HG03378 (cell line): ENCODE measurements around the gene NBEAL2.

ENCODE experiments used
- ATAC-seq: cut with Tn5 transposase; IDR thresholded peaks from one replicate; pipeline ENCODE4 v1.9.1; 2021; ENCODE audit warnings: mild to moderate bottlenecking, moderate library complexity; ENCODE audit not compliant: unreplicated experiment

NBEAL2 gene

GRCh38 chr3:46942481-46943236 lies 36.8 kb upstream of the NBEAL2 start:
- ATAC-seq: no peak

GRCh38 chr3:46943237-46944187 lies 36.0 kb upstream of the NBEAL2 start:
- no peak for ATAC-seq

GRCh38 chr3:46944191-46944590 lies 35.3 kb upstream of the NBEAL2 start:
- ATAC-seq: no peak

GRCh38 chr3:46946416-46946815 lies 33.0 kb upstream of the NBEAL2 start:
- no peak for ATAC-seq

GRCh38 chr3:46946856-46947545 lies 32.5 kb upstream of the NBEAL2 start:
- ATAC-seq: no peak

GRCh38 chr3:46947546-46947901 lies 31.9 kb upstream of the NBEAL2 start:
- no peak for ATAC-seq

- no peak for ATAC-seq
Measured at GRCh38 chr3:46947981-46948791, 31.3 kb upstream of the NBEAL2 start.

- ATAC-seq: peak; percentile 36
Measured at GRCh38 chr3:46948830-46949671, 30.4 kb upstream of the NBEAL2 start.

- no peak for ATAC-seq
Measured at GRCh38 chr3:46950177-46950576, 29.3 kb upstream of the NBEAL2 start.

- no peak for ATAC-seq
Measured at GRCh38 chr3:46950650-46951241, 28.7 kb upstream of the NBEAL2 start.

- ATAC-seq: no peak
Measured at GRCh38 chr3:46952813-46953212, 26.7 kb upstream of the NBEAL2 start.

- peak; percentile 38 for ATAC-seq
Measured at GRCh38 chr3:46953234-46954010, 26.0 kb upstream of the NBEAL2 start.

- ATAC-seq: no peak
Measured at GRCh38 chr3:46954178-46954577, 25.3 kb upstream of the NBEAL2 start.

GRCh38 chr3:46955157-46955556 lies 24.3 kb upstream of the NBEAL2 start:
- ATAC-seq: no peak

GRCh38 chr3:46955801-46956259 lies 23.6 kb upstream of the NBEAL2 start:
- no peak for ATAC-seq

GRCh38 chr3:46957092-46957820 lies 22.2 kb upstream of the NBEAL2 start:
- ATAC-seq: no peak

- ATAC-seq: no peak
Measured at GRCh38 chr3:46958467-46959160, 20.9 kb upstream of the NBEAL2 start.
